Adrenal gland (tissue), 19 donors: Measurements from ENCODE around the gene BNIP1. TPM values are rescaled to one million over a fixed set of nuclear protein-coding genes. Genes with fewer than 3 reads are reported as not detected.

Source experiments
- DNase-seq, 7 donors: peaks; one replicate each; pipeline ENCODE4 v3.0.0-alpha.2; 2019 to 2020
- H3K27ac ChIP-seq, 5 donors: fragments of 200-600 bp; sonication (generic) in 4 of 5; 1 replicate in 3 of 5; 2 replicates in 2 of 5; pipeline versions ENCODE4 v1.5.1 to v1.8.0; 2016 to 2020; ENCODE audit warnings: mild to moderate bottlenecking in 1 of 5
- H3K27me3 ChIP-seq: fragments of 200-600 bp; 2 replicates; pipeline ENCODE4 v1.8.0; 2021
- H3K36me3 ChIP-seq, 2 donors: fragments of 200-600 bp; replicated peaks in 1 of 2; 1 replicate in 1 of 2; 2 replicates in 1 of 2; pipeline versions ENCODE4 v1.5.1 to v1.8.0; 2018 to 2022
- H3K4me1 ChIP-seq, 2 donors: fragments of 200-600 bp; replicated peaks in 1 of 2; 1 replicate in 1 of 2; 2 replicates in 1 of 2; pipeline versions ENCODE4 v1.5.1 to v1.8.0; 2018 to 2021
- H3K4me3 ChIP-seq, 4 donors: fragments of 200-600 bp; sonication (generic) in 3 of 4; one replicate each; pipeline ENCODE4 v1.5.1; 2016 to 2018
- H3K9me3 ChIP-seq, 3 donors: fragments of 200-600 bp; sonication (generic) in 1 of 3; replicated peaks in 1 of 3; 1 replicate in 2 of 3; 2 replicates in 1 of 3; pipeline versions ENCODE4 v1.5.1 to v1.8.0; 2016 to 2021
- CTCF ChIP-seq, 6 experiments: fragments of 450-650 bp in 4 of 6; fragments of 200-600 bp in 2 of 6; sonication (generic) in 1 of 6; IDR thresholded peaks; 1 replicate in 5 of 6; 2 replicates in 1 of 6; pipeline versions ENCODE4 v1.5.1 to v1.8.0; 2016 to 2021; ENCODE audit warnings: antibody characterized with exemption in 6 of 6, mild to moderate bottlenecking in 2 of 6, moderate library complexity in 1 of 6
- POLR2A ChIP-seq, 2 donors: fragments of 450-650 bp; IDR thresholded peaks; one replicate each; pipeline ENCODE4 v1.6.1; 2017; ENCODE audit warnings: antibody characterized with exemption in 2 of 2, mild to moderate bottlenecking in 2 of 2, moderate library complexity in 1 of 2
- WGBS, 4 donors: extraction: QIAGEN DNeasy Blood & Tissue Kit in 2 of 4; methylation state at CpG; one replicate each; pipeline versions ENCODE4 v1.1.5 to v1.1.7; 2013 to 2017; 5-methylcytosine and 5-hydroxymethylcytosine counted together
- intact Hi-C, 2 donors: fragments of 100-400 bp; cut with DNase I; formaldehyde crosslinking; loops; one replicate each; pipeline versions ENCODE4 v1.14.1 to v1.15.0; 2022 to 2023
- long read RNA-seq, 10 donors: library from polyadenylated mRNA in 3 of 10; unstranded in 2 of 10; stranded (forward) in 1 of 10; transcript quantifications; one replicate each; pipeline ENCODE4 v2.0.0 and lab custom pipeline, GENCODE V29; 2021 to 2026
- polyA plus RNA-seq, 3 donors: library from polyadenylated mRNA; stranded (reverse); fragments of 200-250 nt in 2 of 3; fragments of 350-450 nt in 1 of 3; fragmentation: Illumina TruSeq in 1 of 3; extraction: RNeasy Lipid Tissue Mini Kit (QIAGEN cat#74804) in 1 of 3; gene quantifications; one replicate each; pipeline ENCODE4 v1.2.3, GENCODE V29; 2013 to 2014
- total RNA-seq, 9 donors: library from RNA; depleted of rRNA in 4 of 9; stranded (reverse); fragments of >200 nt in 4 of 9; fragments of 120-200 nt in 1 of 9; fragmentation: NEBNext Ultra II Directional in 1 of 9; extraction: Animal tissue kit (Norgen Biotek cat#: 25700) in 1 of 9; gene quantifications; one replicate each; pipeline versions ENCODE4 v1.1.0 to v1.2.4, GENCODE V29; 2013 to 2023
- donor health status: healthy with polysubstance abuse.
- donor health status: Bipolar disorder and iron deficiency.
- donor health status: DM: yes; HTN: yes; CAD: no.
- donor health status: DM: no; HTN: no; CAD: no.
- donor health status: DM: no; HTN: no; CAD: no.
- donor health status: DM: yes; HTN: yes; CAD: no.

The BNIP1 gene
- 10 to 100 TPM in 7 of 9 donors, 1 to 10 TPM in 2; 5.9 to 28.8 (median 14.2) TPM for total RNA-seq
- polyA plus RNA-seq, result 10 to 100 TPM; 13.1 to 26.9 (median 16.0) TPM
- long read RNA-seq, donor 1, transcript BNIP1-202 (6 exons, 1,184 nt), result major isoform, 17 of 19 reads
- long read RNA-seq, donor 1, partial matches to known transcripts, result 0 of 19 reads
- long read RNA-seq, donor 1, other reads (novel, unspliced or antisense), result 0 of 19 reads
- long read RNA-seq, donor 2, transcript BNIP1-202 (6 exons, 1,184 nt), result major isoform, 5 of 5 reads
- long read RNA-seq, donor 2, partial matches to known transcripts, result 0 of 5 reads
- long read RNA-seq, donor 2, other reads (novel, unspliced or antisense), result 0 of 5 reads
- long read RNA-seq, donor 3, transcript BNIP1-202 (6 exons, 1,184 nt), result major isoform, 7 of 7 reads
- long read RNA-seq, donor 3, partial matches to known transcripts, result 0 of 7 reads
- long read RNA-seq, donor 3, other reads (novel, unspliced or antisense), result 0 of 7 reads
- long read RNA-seq, donor 4, transcript BNIP1-202 (6 exons, 1,184 nt), result major isoform, 16 of 18 reads
- long read RNA-seq, donor 4, partial matches to known transcripts, result 0 of 18 reads
- long read RNA-seq, donor 4, other reads (novel, unspliced or antisense), result 0 of 18 reads
- long read RNA-seq, donor 5, transcript BNIP1-202 (6 exons, 1,184 nt), result major isoform, 9 of 14 reads
- long read RNA-seq, donor 5, partial matches to known transcripts, result 3 of 14 reads
- long read RNA-seq, donor 5, other reads (novel, unspliced or antisense), result 1 of 14 reads
- long read RNA-seq, donor 6, transcript BNIP1-202 (6 exons, 1,184 nt), result major isoform, 8 of 11 reads
- long read RNA-seq, donor 6, partial matches to known transcripts, result 2 of 11 reads
- long read RNA-seq, donor 6, other reads (novel, unspliced or antisense), result 1 of 11 reads
- long read RNA-seq, donor 7, transcript BNIP1-202 (6 exons, 1,184 nt), result major isoform, 8 of 15 reads
- long read RNA-seq, donor 7, partial matches to known transcripts, result 7 of 15 reads
- long read RNA-seq, donor 7, other reads (novel, unspliced or antisense), result 0 of 15 reads
- long read RNA-seq, donor 8, transcript BNIP1-202 (6 exons, 1,184 nt), result major isoform, 13 of 14 reads
- long read RNA-seq, donor 8, partial matches to known transcripts, result 0 of 14 reads
- long read RNA-seq, donor 8, other reads (novel, unspliced or antisense), result 0 of 14 reads
- long read RNA-seq, donor 9, transcript BNIP1-202 (6 exons, 1,184 nt), result major isoform, 10 of 10 reads
- long read RNA-seq, donor 9, partial matches to known transcripts, result 0 of 10 reads
- long read RNA-seq, donor 9, other reads (novel, unspliced or antisense), result 0 of 10 reads
- long read RNA-seq, donor 10, partial matches to known transcripts, result 0 of 2 reads
- long read RNA-seq, donor 10, other reads (novel, unspliced or antisense), result 0 of 2 reads

GRCh38 chr5:173144200-173145176 is at the start of gene BNIP1:
Gene BNIP1, plus strand, starts transcription at chr5:173144531. Its CDS starts 15 bp downstream, at chr5:173144546.
- WGBS, 4 donors, result 0 to 1% (median 1%) methylated on average over 21 to 48 of the region's 48 CpGs
- peaks cover 0 to 4% of the 10 kb centered on the region in 2 donors for H3K36me3 ChIP-seq
- intact Hi-C loops, result loop anchor here (5.0 kb wide), 2 partner anchors 157 to 162 kb away; partner anchors contain the start of gene ATP6V0E1 (in 1 of the 2)

GRCh38 chr5:173098787-173099186 is 45.5 kb upstream of the BNIP1 start:
- Histone ChIP-seq H3K36me3 (no peaks in the 10 kb centered on the region), H3K27ac (no peak overlapping the region), H3K9me3 (peaks cover 0 to 7% (median 0%) of the 10 kb centered on the region in 3 donors), H3K4me1 (peaks cover 6 to 34% of the 10 kb centered on the region in 2 donors), H3K4me3 (no peak overlapping the region), H3K27me3 (no peaks in the 10 kb centered on the region)
- DNase-seq, result no peak
- TF ChIP-seq POLR2A (IDR thresholded peaks at IDR 0.05), result no peak
- TF ChIP-seq CTCF (IDR thresholded peaks at IDR 0.05), result no peak
- intact Hi-C loops, result no loop called here

More at GRCh38 chr5:173144200-173145176, at the start of gene BNIP1:
- H3K27ac ChIP-seq, result peak within 1 kb of the TSS; percentile 66 to 93 (median 83)
- H3K4me1 ChIP-seq, result no peaks in the 10 kb centered on the region
- no peaks in the 10 kb centered on the region for H3K9me3 ChIP-seq
- peak; percentile 97 to 99 (median 99) for DNase-seq
- peak within 1 kb of the TSS; percentile 53 to 80 (median 70) for H3K4me3 ChIP-seq
- peak; percentile 28 to 56 for TF ChIP-seq POLR2A (IDR thresholded peaks at IDR 0.05)
- peak; percentile 81 to 97 (median 93) for TF ChIP-seq CTCF (IDR thresholded peaks at IDR 0.05)
- no peaks in the 10 kb centered on the region for H3K27me3 ChIP-seq

GRCh38 chr5:173099461-173099860 is 44.9 kb upstream of the BNIP1 start:
- Histone ChIP-seq H3K9me3 (peaks cover 0 to 7% (median 0%) of the 10 kb centered on the region in 3 donors), H3K27ac (peak overlapping the region in 1 of 5 donors; percentile 26), H3K36me3 (no peaks in the 10 kb centered on the region), H3K4me1 (peaks cover 0 to 28% of the 10 kb centered on the region in 2 donors), H3K4me3 (no peak overlapping the region), H3K27me3 (no peaks in the 10 kb centered on the region)
- DNase-seq, result no peak
- WGBS, 4 donors, result 88 to 96% (median 93%) methylated on average over 1 of the region's 1 CpG
- intact Hi-C loops, result no loop called here
- TF ChIP-seq POLR2A (IDR thresholded peaks at IDR 0.05) (no peak), CTCF (IDR thresholded peaks at IDR 0.05) (no peak)
